Thyroid gland (tissue), 4 donors: ENCODE measurements around the gene TLE1.

ENCODE experiments used
- POLR2A ChIP-seq, 2 donors: fragments of 450-650 bp; IDR thresholded peaks; one replicate each; pipeline ENCODE4 v1.6.1; 2017; ENCODE audit warnings: antibody characterized with exemption in 2 of 2, mild to moderate bottlenecking in 2 of 2, moderate library complexity in 1 of 2
- TF ChIP-seq, protein P1 (sequence below), 6 experiments: fragments of 200-600 bp in 3 of 6; fragments of 450-650 bp in 3 of 6; sonication (generic) in 3 of 6; IDR thresholded peaks; one replicate each; pipeline ENCODE4 v1.5.1; 2016 to 2019; ENCODE audit warnings: antibody characterized with exemption in 6 of 6, mild to moderate bottlenecking in 2 of 6, inconsistent platforms in 1 of 6, moderate library complexity in 1 of 6

DNA sequence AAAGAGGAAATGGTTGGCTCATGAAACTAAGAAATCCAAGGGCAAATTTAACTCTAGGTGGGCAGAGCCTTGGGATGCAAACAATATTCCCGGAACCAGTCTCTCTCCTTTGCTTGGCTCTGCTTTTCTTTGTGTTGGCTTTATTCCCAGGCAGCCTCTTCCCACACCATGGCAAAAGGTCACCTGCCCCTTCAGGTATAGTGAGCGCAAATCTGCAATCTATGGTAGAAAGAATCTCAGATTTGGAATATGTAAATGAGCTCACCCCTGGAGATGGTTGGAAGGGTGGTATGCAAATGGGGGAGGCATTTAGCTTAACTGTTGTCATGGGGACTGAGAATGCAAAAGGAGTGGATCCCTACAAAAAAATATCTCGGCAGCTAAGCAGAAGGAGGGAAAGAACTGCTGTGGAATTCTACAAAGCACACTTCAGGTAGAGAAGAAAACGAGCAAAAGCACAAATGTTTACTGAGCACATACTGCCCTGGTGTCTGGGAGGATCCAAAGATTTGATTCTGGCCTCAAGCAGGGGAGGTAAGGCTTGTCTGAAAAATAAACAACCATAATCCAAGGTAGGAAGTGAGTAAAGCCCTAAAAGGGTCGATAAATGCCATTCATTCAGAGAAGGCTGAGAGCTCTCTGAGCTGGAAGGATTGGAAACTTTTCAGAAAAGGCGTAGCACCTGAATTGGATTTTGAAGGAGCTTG lies 139.7 kb downstream of the TLE1 start:
- TF ChIP-seq, protein P1, sequence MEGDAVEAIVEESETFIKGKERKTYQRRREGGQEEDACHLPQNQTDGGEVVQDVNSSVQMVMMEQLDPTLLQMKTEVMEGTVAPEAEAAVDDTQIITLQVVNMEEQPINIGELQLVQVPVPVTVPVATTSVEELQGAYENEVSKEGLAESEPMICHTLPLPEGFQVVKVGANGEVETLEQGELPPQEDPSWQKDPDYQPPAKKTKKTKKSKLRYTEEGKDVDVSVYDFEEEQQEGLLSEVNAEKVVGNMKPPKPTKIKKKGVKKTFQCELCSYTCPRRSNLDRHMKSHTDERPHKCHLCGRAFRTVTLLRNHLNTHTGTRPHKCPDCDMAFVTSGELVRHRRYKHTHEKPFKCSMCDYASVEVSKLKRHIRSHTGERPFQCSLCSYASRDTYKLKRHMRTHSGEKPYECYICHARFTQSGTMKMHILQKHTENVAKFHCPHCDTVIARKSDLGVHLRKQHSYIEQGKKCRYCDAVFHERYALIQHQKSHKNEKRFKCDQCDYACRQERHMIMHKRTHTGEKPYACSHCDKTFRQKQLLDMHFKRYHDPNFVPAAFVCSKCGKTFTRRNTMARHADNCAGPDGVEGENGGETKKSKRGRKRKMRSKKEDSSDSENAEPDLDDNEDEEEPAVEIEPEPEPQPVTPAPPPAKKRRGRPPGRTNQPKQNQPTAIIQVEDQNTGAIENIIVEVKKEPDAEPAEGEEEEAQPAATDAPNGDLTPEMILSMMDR (IDR thresholded peaks at IDR 0.05), result no peak
- TF ChIP-seq POLR2A (IDR thresholded peaks at IDR 0.05), result no peak
